Hematopoietic multipotent progenitor cell treated with erythropoietin and hydrocortisone succinate and interleukin-3 and kit ligand, for 4 days (in vitro differentiated cells): ENCODE results near the gene SLC19A1.

Experiments used
- DNase-seq: peaks from one replicate; pipeline ENCODE4 v3.0.0-alpha.2; 2015

Gene SLC19A1

GRCh38 chr21:45557616-45558043 lies 15.4 kb upstream of the SLC19A1 start:
- no peak for DNase-seq

DNA sequence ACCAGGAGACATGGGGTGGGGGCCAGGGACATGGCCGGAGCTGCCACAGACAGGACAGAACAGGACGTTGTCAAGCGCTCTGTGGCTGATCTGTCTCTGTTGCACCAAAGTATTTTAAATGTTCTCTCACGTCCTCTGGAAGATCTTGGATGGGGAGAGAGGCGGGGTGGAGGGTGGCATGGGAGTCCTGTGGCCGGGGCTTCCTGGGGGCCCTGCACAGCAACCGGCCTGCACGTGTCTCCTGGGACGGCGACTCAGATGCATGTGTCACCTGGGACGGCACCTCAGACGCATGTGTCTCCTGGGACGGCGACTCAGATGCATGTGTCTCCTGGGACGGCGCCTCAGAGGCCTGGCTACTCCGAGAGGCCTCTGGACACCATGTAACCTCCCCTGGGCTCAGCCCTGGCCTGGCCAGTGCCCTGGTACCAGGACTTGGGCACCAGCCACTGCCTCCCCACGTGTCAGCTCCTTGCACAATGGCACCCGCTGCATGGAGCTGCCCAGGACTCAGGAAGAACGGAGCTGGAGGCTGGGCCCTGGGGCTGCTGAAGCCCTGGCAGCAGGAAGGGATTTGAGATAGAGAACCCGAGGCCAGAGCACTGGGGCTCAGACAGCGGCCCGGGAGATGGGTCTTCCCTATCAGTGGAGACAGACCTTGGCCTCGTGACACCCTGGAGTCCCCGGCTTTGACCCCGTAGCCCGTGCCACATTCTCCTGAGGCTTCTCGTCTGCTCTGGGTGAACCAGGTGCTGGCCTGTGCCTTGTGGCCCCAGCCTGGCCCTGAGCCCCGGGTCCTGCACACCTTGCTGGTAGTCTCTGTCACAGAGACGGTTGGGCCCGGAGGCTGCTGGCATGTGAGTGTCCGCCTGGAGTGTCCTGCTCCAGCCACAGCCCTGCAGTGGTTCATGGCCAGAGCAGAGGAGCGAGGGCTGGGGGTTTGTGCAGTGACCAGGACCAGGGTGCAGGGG lies 14.7 kb upstream of the SLC19A1 start:
- no peak for DNase-seq

DNA sequence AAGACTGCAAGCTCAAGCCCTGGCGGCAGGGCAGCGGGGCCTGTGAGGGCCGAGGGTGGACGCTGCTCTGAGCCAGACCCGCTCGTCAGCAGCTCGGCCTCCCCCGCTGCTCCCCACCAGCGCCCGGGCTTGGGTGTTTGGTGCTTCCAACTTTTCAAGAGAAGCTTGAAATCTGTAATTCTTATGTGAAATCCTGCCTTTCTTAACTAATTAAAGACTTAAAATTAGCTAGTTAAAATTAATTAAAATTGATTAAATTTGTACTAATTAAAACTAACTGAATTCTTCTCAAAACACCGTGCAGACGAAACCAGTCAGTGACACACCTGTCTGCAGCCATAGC lies 14.0 kb upstream of the SLC19A1 start:
- DNase-seq: no peak

DNA sequence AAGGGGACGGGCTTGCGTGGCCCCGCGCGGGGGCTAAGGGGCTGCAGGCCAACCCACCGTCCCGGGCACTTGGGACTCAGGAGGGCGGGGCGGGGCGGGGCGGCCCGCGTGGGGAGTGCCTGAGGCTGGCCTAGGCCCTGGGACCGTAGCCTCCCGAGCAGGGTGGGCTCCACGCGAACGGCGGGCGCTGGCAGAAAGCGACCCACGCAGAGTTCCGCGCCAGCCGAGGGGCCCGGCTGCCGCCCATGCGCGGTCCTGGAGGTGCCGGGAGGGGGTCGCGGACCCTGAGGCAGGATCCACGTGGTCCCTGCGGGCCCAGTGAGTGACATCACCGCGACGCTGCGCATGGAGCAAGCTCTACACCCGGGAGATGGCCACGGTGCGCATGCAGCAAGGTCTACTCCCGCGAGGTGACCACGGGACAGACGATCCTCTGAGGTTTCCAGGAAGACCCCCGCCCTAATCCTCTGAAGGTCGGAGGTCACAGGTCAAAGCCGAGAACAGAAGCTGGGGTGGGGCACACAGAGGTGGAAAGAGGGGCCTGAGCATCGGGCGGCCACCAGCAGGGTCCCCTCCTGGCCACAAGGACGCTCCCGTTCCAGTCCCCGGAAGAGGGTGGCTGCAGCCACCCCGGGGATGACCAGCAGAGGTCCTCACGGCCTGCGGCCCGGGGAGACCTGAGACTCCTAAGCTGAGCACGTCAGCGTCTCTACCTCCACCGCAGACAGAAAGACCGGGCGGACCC lies 13.5 kb upstream of the SLC19A1 start:
- peak; percentile 83 for DNase-seq

DNA sequence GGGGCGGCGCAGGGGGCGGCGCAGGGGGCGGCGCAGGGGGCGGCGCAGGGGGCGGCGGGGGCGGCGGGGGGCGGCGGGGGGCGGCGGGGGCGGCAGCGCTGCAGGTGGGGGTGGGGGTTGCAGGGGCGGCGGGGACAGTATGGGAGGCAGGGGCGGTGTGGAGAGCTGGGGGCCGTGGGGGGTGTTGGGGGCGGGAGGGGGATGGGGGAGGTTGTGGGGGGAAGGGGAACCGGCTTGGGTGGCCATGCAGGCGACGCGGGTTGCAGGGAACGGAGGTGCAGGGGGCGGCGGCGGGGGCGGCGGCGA lies 13.0 kb upstream of the SLC19A1 start:
- no peak for DNase-seq

GRCh38 chr21:45554477-45555175 lies 12.4 kb upstream of the SLC19A1 start:
- DNase-seq: peak; percentile 83

DNA sequence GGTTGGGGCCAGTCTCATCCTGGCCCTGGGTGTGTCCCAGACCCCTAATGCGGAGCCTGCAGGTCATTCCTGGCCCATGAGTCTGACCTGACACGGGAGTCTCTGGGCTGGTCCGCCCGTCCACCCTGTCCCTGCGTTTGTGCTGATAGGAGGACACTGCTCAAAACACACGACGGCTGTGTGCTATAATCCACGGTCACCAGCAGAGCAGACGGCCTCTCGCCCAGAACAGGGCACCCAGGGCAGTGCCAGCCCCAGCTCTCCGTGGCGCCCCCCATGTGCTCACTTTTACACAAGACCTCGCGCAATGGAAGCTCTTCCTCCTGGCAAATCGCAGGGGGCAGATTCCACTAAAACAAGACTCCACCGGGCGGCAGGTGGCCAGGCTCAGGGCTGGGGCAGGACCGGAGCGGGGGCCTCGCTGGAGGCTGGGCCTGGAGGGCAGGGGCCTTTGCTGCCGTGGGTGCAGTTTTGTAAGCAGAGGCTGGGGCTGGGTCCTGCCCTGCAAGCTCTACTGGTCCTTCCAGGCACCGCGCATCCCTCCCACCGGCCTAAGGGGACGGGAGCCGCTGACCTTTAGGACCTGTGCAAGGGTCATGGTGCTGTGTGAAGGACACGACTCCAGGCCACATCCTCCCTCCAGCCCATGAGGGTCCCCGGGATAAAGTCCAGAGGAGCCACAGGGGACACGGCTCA lies 10.6 kb upstream of the SLC19A1 start:
- no peak for DNase-seq

GRCh38 chr21:45551783-45552695 lies 9.8 kb upstream of the SLC19A1 start:
- no peak for DNase-seq

GRCh38 chr21:45551316-45551715 lies 9.1 kb upstream of the SLC19A1 start:
- DNase-seq: peak; percentile 57

DNA sequence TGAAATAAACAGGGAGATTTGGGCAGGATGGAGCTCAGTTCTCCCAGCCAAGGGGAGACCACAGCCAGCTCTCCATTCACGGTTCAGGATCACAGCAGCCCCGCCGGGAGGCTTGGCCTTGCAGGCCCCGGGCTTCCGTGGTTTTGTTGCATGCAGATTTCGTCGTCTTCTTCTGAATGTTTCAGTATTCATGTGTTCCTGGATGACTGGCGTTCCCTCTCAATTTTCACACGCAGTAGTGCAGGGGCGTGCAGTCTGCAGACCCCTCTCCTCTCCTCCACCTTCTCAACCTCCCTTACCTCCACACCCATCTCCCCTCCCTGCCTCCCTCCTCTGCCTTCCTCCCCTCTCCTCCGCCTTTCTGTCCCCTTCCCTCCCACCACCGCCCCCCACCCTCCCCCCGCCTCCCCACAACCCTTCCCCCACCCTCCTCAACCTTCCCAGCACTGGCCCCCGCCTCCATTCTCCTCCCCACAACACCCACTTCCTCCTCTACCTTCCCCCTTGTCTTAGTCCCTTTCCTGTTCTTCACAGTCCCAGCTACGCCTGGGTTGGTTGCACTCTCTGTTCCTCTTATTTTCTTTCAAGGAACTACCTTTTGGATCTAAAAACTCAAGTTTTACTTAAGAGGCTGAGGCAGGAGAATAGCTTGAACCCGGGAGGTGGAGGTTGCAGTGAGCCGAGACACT lies 8.4 kb upstream of the SLC19A1 start:
- peak; percentile 89 for DNase-seq

DNA sequence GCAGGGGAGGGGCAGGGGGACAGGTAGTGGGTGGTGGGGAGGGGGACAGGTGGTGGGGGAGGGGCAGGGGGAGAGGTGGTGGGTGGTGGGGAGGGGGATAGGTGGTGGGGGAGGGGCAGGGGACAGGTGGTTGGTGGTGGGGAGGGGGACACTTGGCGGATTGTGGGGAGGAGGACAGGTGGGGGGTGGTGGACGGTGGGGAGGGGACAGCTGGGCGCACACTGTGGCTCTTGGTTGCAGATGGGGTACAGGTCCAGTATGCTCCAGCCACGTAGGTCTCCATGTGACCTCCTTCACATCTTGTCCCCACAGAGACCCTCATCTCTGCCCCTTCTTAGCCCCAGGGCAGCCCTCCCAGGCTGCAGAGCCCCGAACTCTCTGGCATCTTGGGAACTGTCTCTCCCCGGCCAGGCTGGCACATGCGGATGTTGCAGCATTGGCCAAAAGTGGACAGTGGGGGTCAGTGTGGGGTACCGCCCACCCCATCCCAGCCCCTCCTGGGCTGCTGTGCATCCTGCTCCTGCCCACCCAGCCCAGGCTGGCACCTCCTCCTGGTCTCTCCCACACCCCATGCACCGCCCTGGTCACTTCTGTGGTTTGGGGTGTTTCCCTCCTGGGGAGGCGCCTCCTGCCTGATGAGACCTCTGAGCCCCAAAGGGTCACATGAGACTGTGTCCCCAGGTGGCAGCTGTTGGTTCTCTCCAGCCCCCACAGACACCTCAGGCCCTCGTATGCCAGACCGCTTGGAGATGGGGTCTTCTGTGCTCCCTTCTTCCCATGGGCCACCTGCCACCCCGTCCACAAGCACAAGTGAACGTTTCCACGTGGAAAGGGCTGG lies 7.6 kb upstream of the SLC19A1 start:
- DNase-seq: peak; percentile 62

GRCh38 chr21:45548711-45549491 lies 6.7 kb upstream of the SLC19A1 start:
- DNase-seq: no peak

DNA sequence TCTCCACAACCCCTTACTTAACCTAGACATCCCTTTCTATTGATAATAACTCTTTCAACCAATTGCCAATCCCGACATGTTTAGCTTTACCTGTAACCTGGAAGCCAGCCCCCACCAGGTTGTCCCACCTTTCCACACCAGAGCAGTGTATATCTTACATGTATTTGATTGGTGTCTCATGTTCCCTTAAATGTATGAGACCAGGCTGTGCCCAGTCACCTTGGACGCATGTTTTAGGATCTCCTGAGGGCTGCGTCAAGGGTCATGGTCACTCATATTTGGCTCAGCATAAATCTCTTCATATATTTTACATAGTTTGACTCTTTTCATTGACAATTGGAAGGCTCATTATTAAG lies 5.3 kb upstream of the SLC19A1 start:
- DNase-seq: no peak

GRCh38 chr21:45546636-45547544 lies 4.7 kb upstream of the SLC19A1 start:
- no peak for DNase-seq

DNA sequence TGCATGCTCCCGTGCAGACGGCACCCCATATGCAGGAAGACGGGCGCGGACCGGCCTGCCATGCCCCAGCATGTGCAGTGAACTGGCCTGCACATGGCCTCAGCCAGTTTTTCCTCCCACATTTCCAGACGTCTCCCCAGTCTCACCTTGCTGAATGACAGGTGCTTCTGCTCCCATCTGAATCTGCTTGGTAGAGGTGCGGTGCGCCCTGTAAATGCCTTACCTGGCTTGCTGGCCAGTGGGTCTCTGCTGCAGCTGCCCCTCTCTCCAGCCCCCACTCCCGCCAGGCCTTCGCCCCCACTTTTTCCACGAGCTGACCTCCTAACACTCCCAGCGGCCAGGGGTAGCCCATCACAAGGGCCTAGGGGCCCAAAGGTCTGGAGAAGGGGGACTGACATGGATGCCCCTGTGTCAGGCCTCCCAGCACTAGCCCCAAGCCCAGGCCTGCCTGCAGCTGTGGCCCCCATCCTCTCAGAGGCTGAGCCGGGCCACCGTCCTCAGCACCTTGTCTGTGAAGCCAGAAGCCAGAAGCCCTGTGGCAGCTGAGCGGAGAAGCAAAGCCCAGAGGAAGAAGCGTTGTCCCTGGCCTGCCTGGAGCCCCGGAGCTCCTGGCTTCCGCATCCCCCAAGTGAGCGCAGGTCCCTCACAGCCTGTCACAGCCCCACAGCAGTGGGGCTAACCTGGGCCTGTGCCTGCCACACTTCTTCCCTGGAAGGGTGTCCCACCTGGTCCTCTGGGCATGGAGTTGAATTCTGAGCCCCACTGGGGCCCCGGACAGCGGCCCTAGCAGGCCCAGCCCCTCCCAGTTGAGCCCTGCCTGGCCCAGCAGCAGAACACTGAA lies 3.7 kb upstream of the SLC19A1 start:
- no peak for DNase-seq

DNA sequence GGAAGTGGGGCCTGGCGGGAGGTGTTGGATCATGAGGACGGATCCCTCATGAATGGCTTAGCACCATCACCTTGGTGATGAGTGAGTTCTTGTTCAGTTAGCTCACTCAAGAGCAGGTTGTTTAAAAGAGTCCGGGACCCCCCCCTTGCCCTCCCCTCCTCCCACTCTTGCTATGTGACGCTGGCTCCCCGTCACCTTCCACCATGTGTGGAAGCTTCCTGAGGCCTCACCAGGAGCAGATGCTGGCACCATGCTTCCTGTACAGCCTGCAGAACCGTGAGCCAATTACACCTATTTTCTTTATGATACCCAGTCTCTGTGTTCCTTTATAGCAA lies 3.0 kb upstream of the SLC19A1 start:
- DNase-seq: no peak

GRCh38 chr21:45544449-45545235 lies 2.4 kb upstream of the SLC19A1 start:
- DNase-seq: no peak
